Activated naive CD4-positive, alpha-beta T cell treated with anti-CD3 and anti-CD28 coated beads for 36 hours (primary cell): Measurements from ENCODE around the gene MACROH2A1. TPM values are rescaled to one million over a fixed set of nuclear protein-coding genes. Genes with fewer than 3 reads are reported as not detected.
A peak's percentile ranks its signal among the peaks of the same experiment; 100 is the strongest.

ENCODE experiments used
- CTCF ChIA-PET: fragments of 350-600 bp; sonication (Branson Sonifier 250); formaldehyde crosslinking; loops from one replicate; lab custom pipeline; 2021; ENCODE audit warnings: antibody characterized with exemption; lab: Charles Lee
- DNase-seq: peaks from one replicate; pipeline ENCODE4 v3.0.0-alpha.2; 2020
- H3K27ac Mint-ChIP-seq: one replicate; pipeline ENCODE4 v1.8.0; 2021; ENCODE audit warnings: mild to moderate bottlenecking, mixed read lengths
- H3K27me3 Mint-ChIP-seq: one replicate; pipeline ENCODE4 v1.8.0; 2021; ENCODE audit warnings: low read depth, mixed read lengths
- H3K36me3 Mint-ChIP-seq: one replicate; pipeline ENCODE4 v1.8.0; 2021; ENCODE audit warnings: low read depth, mixed read lengths
- H3K4me1 Mint-ChIP-seq: one replicate; pipeline ENCODE4 v1.8.0; 2021; ENCODE audit warnings: low read depth, mixed read lengths
- H3K4me3 Mint-ChIP-seq: one replicate; pipeline ENCODE4 v1.8.0; 2021; ENCODE audit warnings: mild to moderate bottlenecking, moderate library complexity, mixed read lengths
- H3K9me3 Mint-ChIP-seq: one replicate; pipeline ENCODE4 v1.8.0; 2021; ENCODE audit warnings: mixed read lengths
- intact Hi-C: fragments of 100-400 bp; cut with micrococcal nuclease; formaldehyde crosslinking; loops from one replicate; pipeline ENCODE4 v1.15.1; 2023
- total RNA-seq, 2 experiments: library from RNA; stranded (reverse); gene quantifications; one replicate each; pipeline ENCODE4 v1.2.3, GENCODE V29; 2021

Gene MACROH2A1
- total RNA-seq = 100 to 1,000 TPM; 153 TPM

DNA sequence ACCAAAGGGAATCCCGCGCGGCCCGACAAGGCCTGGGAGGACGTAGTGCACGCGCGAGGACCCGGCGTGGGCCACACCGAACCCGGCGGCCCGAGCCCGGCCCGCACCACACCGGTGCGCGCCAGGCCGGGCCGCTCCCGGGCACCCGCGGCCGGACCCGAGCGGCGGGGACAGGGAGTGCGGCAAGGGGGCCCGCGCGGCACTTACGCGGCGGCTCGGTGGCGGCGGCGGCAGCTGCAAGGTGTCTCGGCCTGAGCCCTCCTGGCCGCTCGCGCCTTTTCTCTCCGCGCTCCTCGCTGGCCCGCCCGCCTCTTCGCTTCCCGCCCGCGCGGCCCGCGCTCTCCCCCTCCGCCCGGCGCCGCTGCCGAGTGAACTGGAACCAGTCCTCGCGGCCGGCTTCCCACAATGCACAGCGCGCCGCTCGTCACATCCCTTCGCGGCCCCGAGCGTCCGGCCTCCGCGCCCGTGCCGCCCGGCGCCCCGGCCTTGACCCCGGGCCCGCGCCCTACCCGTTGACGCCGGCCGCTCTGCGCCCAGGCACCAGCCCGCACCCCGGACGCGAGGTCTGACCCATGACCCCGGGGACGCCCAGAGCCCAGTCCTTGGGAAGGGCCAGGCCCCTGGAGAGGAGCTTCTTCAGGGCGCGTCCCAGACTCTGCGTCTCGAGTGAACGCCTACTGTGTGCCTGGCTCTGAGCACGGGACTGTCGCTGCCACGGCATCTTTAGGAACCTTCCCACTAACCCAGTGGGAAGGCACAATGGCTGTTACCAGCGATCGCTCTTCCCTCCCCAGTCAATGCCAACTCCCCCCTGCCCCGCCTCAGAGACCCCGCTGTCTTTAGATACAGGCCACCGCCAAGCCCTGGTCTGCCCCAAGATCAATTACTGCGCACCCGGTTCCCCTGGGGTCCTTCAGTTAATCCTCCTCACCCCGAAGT is at the start of gene MACROH2A1:
MACROH2A1 (minus strand) TSS at position 377 of the 939 bp plus-strand sequence. CDS start 10,138 bp downstream, outside the sequence.
- peaks cover 44% of the 10 kb centered on the region for H3K4me1 Mint-ChIP-seq
- peak within 1 kb of the TSS; percentile 81 for H3K27ac Mint-ChIP-seq
- DNase-seq = peak; percentile 87
- intact Hi-C loops = loop anchor here (1.0 to 2.0 kb wide), 2 partner anchors 22 to 27 kb away; no protein-coding TSS in a partner anchor
- CTCF ChIA-PET = no interaction called here
- H3K9me3 Mint-ChIP-seq = no peaks in the 10 kb centered on the region
- H3K36me3 Mint-ChIP-seq = peaks cover 14% of the 10 kb centered on the region
- H3K27me3 Mint-ChIP-seq = no peaks in the 10 kb centered on the region
- H3K4me3 Mint-ChIP-seq = peak within 1 kb of the TSS; percentile 85

DNA sequence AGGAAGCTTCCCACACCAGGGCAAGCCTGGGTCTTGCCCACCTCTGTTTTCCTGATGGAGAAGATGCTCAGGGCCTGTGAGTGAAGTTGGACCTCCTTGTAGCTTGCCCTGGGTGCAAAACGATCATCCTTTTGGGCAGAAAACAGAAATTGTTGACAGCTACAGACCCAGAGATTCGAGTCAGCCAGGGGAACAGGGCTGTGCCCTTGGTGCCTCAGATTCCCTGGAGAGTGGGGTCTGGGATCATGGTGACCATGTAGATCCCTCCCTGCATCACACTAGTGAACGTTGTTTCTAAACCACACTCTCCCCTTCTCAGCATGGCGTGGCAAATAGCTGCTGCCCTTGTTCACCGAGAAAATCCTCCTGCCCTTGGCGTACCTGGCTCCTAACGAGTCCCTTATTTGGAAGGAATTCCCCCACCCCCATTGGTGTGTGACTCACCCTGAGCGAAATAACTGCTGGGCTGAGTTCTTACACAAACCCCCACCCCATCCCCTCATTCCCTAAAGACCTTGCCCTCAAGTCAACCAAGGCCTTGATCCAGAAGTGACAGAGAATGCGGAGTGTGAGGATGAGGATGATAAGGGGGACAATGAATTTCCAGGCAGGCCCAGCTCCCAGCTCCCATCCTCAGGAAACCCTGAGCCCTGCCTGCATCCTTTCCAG is 49.2 kb upstream of the MACROH2A1 start:
- intact Hi-C loops = no loop called here

GRCh38 chr5:135447298-135447929 is 48.4 kb upstream of the MACROH2A1 start, which contains the start of gene DCANP1:
Gene DCANP1 (minus strand): TSS chr5:135447348. CDS start chr5:135447108, 240 bp downstream.
- Mint-ChIP-seq H3K36me3 (no peaks in the 10 kb centered on the region), H3K4me3 (no peak within 1 kb of the TSS), H3K27me3 (no peaks in the 10 kb centered on the region), H3K27ac (no peak within 1 kb of the TSS), H3K4me1 (no peaks in the 10 kb centered on the region), H3K9me3 (no peaks in the 10 kb centered on the region)
- intact Hi-C loops = no loop called here
- CTCF ChIA-PET = interaction anchor here (1.8 to 6.0 kb wide), 2 partner anchors 10 to 119 kb away, joined by 6 to 34 read pairs; no protein-coding TSS in a partner anchor
- DNase-seq = no peak

More for the DNA sequence above, 49.2 kb upstream of the MACROH2A1 start:
- no peaks in the 10 kb centered on the region for H3K4me1 Mint-ChIP-seq
- no peak for DNase-seq
- no peaks in the 10 kb centered on the region for H3K27me3 Mint-ChIP-seq
- no peak overlapping the region for H3K27ac Mint-ChIP-seq
- no peaks in the 10 kb centered on the region for H3K9me3 Mint-ChIP-seq
- CTCF ChIA-PET = interaction anchor here (1.0 to 6.0 kb wide), 2 partner anchors 9 to 12 kb away, joined by 4 to 34 read pairs; no protein-coding TSS in a partner anchor
- H3K36me3 Mint-ChIP-seq = no peaks in the 10 kb centered on the region
- H3K4me3 Mint-ChIP-seq = no peak overlapping the region

DNA sequence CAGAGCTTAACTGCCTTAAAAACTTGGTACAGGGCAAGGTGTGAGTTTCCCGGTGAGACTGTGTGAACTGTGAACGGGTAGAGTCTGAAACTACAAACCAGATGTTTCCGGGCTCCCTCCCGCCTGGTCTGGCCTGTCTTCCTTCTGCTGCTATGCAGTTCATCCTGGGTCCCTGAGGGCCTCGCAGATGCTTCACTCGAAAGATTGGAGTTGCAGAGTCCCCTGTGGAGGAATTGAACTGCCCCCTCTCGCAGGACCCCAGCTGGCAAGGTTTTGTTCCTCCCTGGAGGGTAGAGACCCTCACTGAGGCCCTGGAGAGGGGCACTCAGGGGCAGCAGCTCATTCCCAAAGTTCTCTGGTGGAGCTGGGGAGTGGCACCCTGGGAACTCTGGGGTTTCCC is 47.6 kb upstream of the MACROH2A1 start:
- no peaks in the 10 kb centered on the region for H3K9me3 Mint-ChIP-seq
- H3K27ac Mint-ChIP-seq = no peak overlapping the region
- intact Hi-C loops = no loop called here
- CTCF ChIA-PET = interaction anchor here (1.8 to 6.0 kb wide), 2 partner anchors 10 to 119 kb away, joined by 6 to 34 read pairs; no protein-coding TSS in a partner anchor
- no peaks in the 10 kb centered on the region for H3K27me3 Mint-ChIP-seq
- DNase-seq = no peak
- H3K4me1 Mint-ChIP-seq = no peaks in the 10 kb centered on the region
- no peaks in the 10 kb centered on the region for H3K36me3 Mint-ChIP-seq
- H3K4me3 Mint-ChIP-seq = no peak overlapping the region

DNA sequence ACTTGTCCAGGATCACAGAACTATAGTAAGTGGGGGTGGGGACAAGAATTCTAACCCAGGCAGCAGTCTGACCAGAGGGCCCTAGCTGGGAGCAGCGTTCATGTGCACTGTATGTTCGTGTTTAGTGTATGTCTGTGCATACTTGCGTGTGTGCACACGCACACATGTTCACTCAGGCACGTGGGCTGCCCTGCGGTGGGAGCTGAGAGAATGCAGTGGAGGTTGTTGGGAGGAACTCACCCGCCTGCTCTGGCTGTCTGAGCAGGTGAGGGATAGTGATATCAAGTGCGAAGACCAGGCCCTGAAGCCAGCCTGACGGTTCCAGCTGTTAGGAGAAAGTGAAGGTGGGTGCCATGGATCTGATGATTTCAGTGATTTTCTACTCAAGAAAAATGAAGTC is 47.2 kb upstream of the MACROH2A1 start:
- H3K36me3 Mint-ChIP-seq = no peaks in the 10 kb centered on the region
- no peak overlapping the region for H3K27ac Mint-ChIP-seq
- no peak overlapping the region for H3K4me3 Mint-ChIP-seq
- intact Hi-C loops = no loop called here
- H3K4me1 Mint-ChIP-seq = no peaks in the 10 kb centered on the region
- H3K9me3 Mint-ChIP-seq = no peaks in the 10 kb centered on the region
- DNase-seq = no peak
- no peaks in the 10 kb centered on the region for H3K27me3 Mint-ChIP-seq
- CTCF ChIA-PET = interaction anchor here (1.0 to 6.0 kb wide), 3 partner anchors 11 to 120 kb away, joined by 3 to 34 read pairs (median 6); no protein-coding TSS in a partner anchor

GRCh38 chr5:135445306-135445985 is 46.4 kb upstream of the MACROH2A1 start:
- H3K9me3 Mint-ChIP-seq = no peaks in the 10 kb centered on the region
- H3K27me3 Mint-ChIP-seq = no peaks in the 10 kb centered on the region
- no peaks in the 10 kb centered on the region for H3K36me3 Mint-ChIP-seq
- H3K27ac Mint-ChIP-seq = no peak overlapping the region
- H3K4me1 Mint-ChIP-seq = no peaks in the 10 kb centered on the region
- intact Hi-C loops = no loop called here
- H3K4me3 Mint-ChIP-seq = no peak overlapping the region
- DNase-seq = no peak
- CTCF ChIA-PET = interaction anchor here (1.0 to 6.0 kb wide), 3 partner anchors 12 to 121 kb away, joined by 3 to 34 read pairs (median 6); no protein-coding TSS in a partner anchor

- CTCF ChIA-PET = interaction anchor here (6.0 kb wide), 1 partner anchor 12 kb away, joined by 34 read pairs; no protein-coding TSS in a partner anchor
- Mint-ChIP-seq H3K27ac (no peak overlapping the region), H3K4me3 (no peak overlapping the region), H3K36me3 (no peaks in the 10 kb centered on the region), H3K9me3 (no peaks in the 10 kb centered on the region), H3K27me3 (no peaks in the 10 kb centered on the region), H3K4me1 (no peaks in the 10 kb centered on the region)
- no peak for DNase-seq
- intact Hi-C loops = no loop called here
Measured at GRCh38 chr5:135444881-135445280, 45.9 kb upstream of the MACROH2A1 start.

DNA sequence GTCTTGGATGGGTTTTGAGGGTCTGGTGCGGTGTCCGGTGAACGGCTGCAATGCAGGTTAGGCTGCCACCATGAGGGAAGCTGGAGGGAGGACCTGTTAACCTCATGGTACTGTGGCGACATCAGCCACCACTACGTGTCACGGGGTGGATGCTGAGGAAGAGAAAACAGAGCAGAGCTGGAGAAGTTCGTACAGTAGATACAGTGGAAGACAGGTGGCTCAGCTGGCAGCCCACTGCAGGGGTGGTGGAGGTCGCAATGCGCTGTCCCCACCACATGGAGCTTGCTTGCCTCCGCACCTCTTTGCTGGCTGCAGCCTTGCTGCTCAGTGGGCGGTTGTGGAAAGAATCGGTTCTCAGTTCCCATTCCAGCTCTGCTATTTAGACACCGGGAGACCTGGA is 45.3 kb upstream of the MACROH2A1 start:
- H3K36me3 Mint-ChIP-seq = no peaks in the 10 kb centered on the region
- no peaks in the 10 kb centered on the region for H3K27me3 Mint-ChIP-seq
- CTCF ChIA-PET = interaction anchor here (6.0 kb wide), 1 partner anchor 13 kb away, joined by 34 read pairs; no protein-coding TSS in a partner anchor
- no peak for DNase-seq
- no peak overlapping the region for H3K27ac Mint-ChIP-seq
- no peaks in the 10 kb centered on the region for H3K9me3 Mint-ChIP-seq
- H3K4me1 Mint-ChIP-seq = no peaks in the 10 kb centered on the region
- H3K4me3 Mint-ChIP-seq = no peak overlapping the region
- intact Hi-C loops = no loop called here

- H3K4me3 Mint-ChIP-seq = no peak overlapping the region
- no peaks in the 10 kb centered on the region for H3K27me3 Mint-ChIP-seq
- no peaks in the 10 kb centered on the region for H3K4me1 Mint-ChIP-seq
- intact Hi-C loops = no loop called here
- no peaks in the 10 kb centered on the region for H3K36me3 Mint-ChIP-seq
- CTCF ChIA-PET = interaction anchor here (6.0 kb wide), 1 partner anchor 14 kb away, joined by 34 read pairs; no protein-coding TSS in a partner anchor
- DNase-seq = no peak
- H3K9me3 Mint-ChIP-seq = no peaks in the 10 kb centered on the region
- no peak overlapping the region for H3K27ac Mint-ChIP-seq
Measured at GRCh38 chr5:135443161-135443960, 44.3 kb upstream of the MACROH2A1 start.

DNA sequence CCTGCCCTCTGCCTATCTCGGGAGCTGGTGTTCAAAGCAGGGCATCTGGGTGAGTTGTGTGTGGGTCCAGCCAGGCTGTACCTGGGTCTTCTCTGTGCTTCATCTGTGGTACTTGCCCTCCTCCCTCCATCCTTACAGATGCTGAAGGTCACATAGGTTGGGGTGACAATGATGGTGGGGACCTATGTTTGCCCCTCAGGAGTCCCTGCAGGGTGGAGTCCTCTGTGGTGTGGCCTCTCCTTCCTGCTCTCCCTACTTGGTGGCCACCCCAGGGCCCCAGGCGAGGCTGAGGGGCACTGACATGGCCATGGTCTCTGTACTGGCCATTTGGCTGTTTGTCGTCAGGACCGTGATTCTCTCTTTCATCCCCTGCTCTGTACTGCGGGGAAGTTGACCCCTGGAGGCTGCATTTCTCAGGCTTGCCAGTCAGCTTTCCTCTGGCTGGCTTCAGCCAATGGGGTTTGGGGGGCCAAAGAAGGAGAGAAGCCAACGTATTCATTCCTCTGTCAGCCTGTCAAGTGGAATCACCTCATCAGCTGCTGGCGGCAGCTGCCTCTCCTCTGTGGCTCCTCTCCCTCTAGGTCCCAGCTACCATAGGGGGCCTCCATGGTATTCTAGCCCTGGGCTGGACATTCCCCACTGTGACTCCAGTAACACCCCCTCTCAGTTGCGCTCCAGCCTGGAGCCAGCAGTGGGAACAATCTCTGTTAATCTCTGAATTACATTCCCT is 43.6 kb upstream of the MACROH2A1 start:
- H3K4me3 Mint-ChIP-seq = no peak overlapping the region
- DNase-seq = no peak
- no peak overlapping the region for H3K27ac Mint-ChIP-seq
- no peaks in the 10 kb centered on the region for H3K9me3 Mint-ChIP-seq
- intact Hi-C loops = no loop called here
- no peaks in the 10 kb centered on the region for H3K4me1 Mint-ChIP-seq
- CTCF ChIA-PET = interaction anchor here (1.1 to 4.6 kb wide), 2 partner anchors 15 to 17 kb away, joined by 3 to 17 read pairs; no protein-coding TSS in a partner anchor
- no peaks in the 10 kb centered on the region for H3K27me3 Mint-ChIP-seq
- no peaks in the 10 kb centered on the region for H3K36me3 Mint-ChIP-seq
